ENCODE measurements around the gene QSER1.
"Not testable (repeated sequence)": the region's sequence is repeated elsewhere in the genome, so short reads cannot be mapped to it uniquely, and the experiment has no call there.

The QSER1 gene

DNA sequence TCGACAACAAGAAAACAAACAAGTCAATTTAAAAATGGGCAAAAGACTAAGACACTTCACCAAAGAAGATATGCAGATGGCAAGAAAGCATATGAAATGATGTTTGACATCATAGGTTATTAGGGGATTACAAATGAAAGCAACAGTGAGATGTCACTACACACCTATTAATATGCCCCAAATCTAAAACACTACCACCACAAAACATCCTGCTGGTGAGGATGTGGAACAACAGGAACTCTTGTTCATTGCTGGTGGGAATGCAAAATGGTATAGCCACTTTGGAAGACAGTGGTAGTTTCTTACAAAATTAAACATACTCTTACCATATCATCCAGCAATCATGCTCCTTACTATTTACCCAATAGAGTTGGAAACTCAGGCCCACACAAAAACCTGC lies 33.9 kb upstream of the QSER1 start:
- Histone ChIP-seq H3K9me2 (replicated peaks; ENCODE audit: insufficient read depth, low read length) (no peaks in the 10 kb centered on the region), H3K27ac (ENCODE audit: low read depth, low read length) (no peak overlapping the region), H3K9me3 (ENCODE audit: insufficient read depth, low read length) (no peaks in the 10 kb centered on the region), H3K36me3 (ENCODE audit: low read length) (no peaks in the 10 kb centered on the region), H3K9ac (ENCODE audit: low read length) (no peak overlapping the region), H4K20me1 (ENCODE audit: low read depth, low read length) (no peaks in the 10 kb centered on the region), H3K27me3 (ENCODE audit: low read length) (no peaks in the 10 kb centered on the region), H3F3A (ENCODE audit: insufficient read depth) (no peaks in the 10 kb centered on the region), H2AFZ (ENCODE audit: low read depth, low read length, severe bottlenecking) (no peak overlapping the region), H3K79me2 (ENCODE audit: insufficient read depth, low read length) (no peaks in the 10 kb centered on the region), H3K4me2 (ENCODE audit: low read depth, low read length, poor library complexity, severe bottlenecking) (no peak overlapping the region), H3K4me3 (ENCODE audit: insufficient read depth, low read length, poor library complexity, severe bottlenecking) (no peak overlapping the region)
- TF ChIP-seq CTCF (IDR thresholded peaks at IDR 0.05; ENCODE audit: insufficient read depth, low read length, poor library complexity, severe bottlenecking) (no peak), EZH2phosphoT487 (conservative IDR thresholded peaks at IDR 0.05; ENCODE audit: low read length) (no peak)

DNA sequence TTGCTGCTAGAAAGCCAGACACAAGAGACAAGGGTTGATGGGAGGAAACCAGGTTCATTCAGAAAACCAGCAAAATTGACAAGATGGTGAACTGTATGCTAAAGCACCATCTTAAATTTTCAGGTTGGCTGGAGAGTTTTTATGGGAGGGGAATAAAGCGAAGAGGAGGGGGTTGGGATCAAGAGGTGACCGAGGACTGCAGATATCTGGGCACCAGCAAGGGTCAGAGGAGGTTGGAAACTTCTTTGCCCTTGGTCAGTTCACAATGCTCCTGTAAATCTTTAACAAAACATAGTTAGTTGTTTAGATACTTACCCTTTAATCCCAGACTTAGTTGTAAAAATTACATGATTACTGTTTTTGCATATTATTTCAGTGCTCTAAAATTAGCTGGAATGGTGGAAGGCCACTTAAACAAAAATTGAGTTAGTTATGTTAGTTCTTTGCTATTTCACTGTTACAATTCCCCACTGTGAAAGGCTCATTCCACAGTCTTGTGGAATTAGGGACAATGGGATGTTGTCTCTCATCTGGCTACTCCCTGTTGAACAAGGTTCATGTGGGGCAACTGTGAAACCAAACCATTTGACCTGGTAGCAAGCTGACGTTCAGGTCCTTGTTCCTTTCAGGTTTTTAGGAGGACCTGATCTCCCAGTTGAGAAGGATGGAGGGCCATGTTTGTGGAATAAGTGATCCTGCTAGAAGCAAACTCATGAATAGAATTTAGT lies 30.6 kb upstream of the QSER1 start:
- H3K9me2 ChIP-seq (replicated peaks; ENCODE audit: insufficient read depth, low read length): no peaks in the 10 kb centered on the region
- no peak overlapping the region for H3K9ac ChIP-seq (ENCODE audit: low read length)
- no peaks in the 10 kb centered on the region for H3K36me3 ChIP-seq (ENCODE audit: low read length)
- no peaks in the 10 kb centered on the region for H3K27me3 ChIP-seq (ENCODE audit: low read length)
- no peaks in the 10 kb centered on the region for H3K9me3 ChIP-seq (ENCODE audit: insufficient read depth, low read length)
- no peak for TF ChIP-seq CTCF (IDR thresholded peaks at IDR 0.05; ENCODE audit: insufficient read depth, low read length, poor library complexity, severe bottlenecking)
- no peak for TF ChIP-seq EZH2phosphoT487 (conservative IDR thresholded peaks at IDR 0.05; ENCODE audit: low read length)
- H3K27ac ChIP-seq (ENCODE audit: low read depth, low read length): no peak overlapping the region
- H4K20me1 ChIP-seq (ENCODE audit: low read depth, low read length): no peaks in the 10 kb centered on the region
- no peak overlapping the region for H3K4me2 ChIP-seq (ENCODE audit: low read depth, low read length, poor library complexity, severe bottlenecking)
- H2AFZ ChIP-seq (ENCODE audit: low read depth, low read length, severe bottlenecking): no peak overlapping the region
- H3K4me3 ChIP-seq (ENCODE audit: insufficient read depth, low read length, poor library complexity, severe bottlenecking): no peak overlapping the region
- no peaks in the 10 kb centered on the region for H3K79me2 ChIP-seq (ENCODE audit: insufficient read depth, low read length)
- H3F3A ChIP-seq (ENCODE audit: insufficient read depth): no peaks in the 10 kb centered on the region

DNA sequence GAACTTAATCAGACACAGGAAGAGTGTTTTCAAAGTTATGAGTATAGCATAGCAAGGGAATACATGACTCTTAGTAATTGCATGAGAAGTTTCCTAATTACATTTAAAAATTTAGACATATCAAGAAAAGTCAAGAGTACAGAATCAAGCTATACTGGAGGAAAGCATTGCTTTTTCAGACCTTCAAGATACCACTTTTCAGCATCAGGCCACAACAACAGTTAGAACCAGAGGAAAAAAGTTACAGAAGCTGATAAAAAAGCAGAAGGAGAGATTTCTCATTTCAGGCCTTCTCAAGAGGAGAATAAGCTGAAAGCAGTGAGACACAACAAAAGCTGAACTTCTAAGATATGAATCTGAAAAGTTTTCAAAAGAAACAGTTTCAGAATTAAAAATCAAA lies 28.1 kb upstream of the QSER1 start:
- H3K27me3 ChIP-seq (ENCODE audit: low read length): no peaks in the 10 kb centered on the region
- H2AFZ ChIP-seq (ENCODE audit: low read depth, low read length, severe bottlenecking): no peak overlapping the region

DNA sequence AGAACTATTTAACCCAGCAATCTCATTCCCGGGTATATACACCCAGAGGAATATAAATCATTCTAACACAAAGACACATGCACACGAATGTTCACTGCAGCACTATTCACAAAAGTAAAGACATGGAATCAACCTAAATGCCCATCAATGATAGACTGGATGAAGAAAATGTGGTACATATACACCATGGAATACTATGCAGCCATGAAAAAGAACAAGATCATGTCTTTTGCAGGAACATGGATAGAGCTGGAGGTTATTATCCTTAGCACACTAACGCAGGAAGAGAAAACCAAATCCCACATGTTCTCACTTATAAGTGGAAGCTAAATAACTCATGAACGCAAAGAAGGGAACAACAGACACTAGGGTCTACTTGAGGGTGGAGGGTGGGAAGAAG lies 23.9 kb upstream of the QSER1 start:
- H3K9ac ChIP-seq (ENCODE audit: low read length); H3K9me2 ChIP-seq (replicated peaks; ENCODE audit: insufficient read depth, low read length); H3K79me2 ChIP-seq (ENCODE audit: insufficient read depth, low read length); H3K4me2 ChIP-seq (ENCODE audit: low read depth, low read length, poor library complexity, severe bottlenecking); H2AFZ ChIP-seq (ENCODE audit: low read depth, low read length, severe bottlenecking); H3K9me3 ChIP-seq (ENCODE audit: insufficient read depth, low read length); H3F3A ChIP-seq (ENCODE audit: insufficient read depth); H3K36me3 ChIP-seq (ENCODE audit: low read length); H3K27me3 ChIP-seq (ENCODE audit: low read length); H3K4me3 ChIP-seq (ENCODE audit: insufficient read depth, low read length, poor library complexity, severe bottlenecking); H3K27ac ChIP-seq (ENCODE audit: low read depth, low read length); H4K20me1 ChIP-seq (ENCODE audit: low read depth, low read length): not testable (repeated sequence)

More for the DNA sequence above, 28.1 kb upstream of the QSER1 start:
- H3K9me3 ChIP-seq (ENCODE audit: insufficient read depth, low read length): no peaks in the 10 kb centered on the region
- no peaks in the 10 kb centered on the region for H3F3A ChIP-seq (ENCODE audit: insufficient read depth)
- no peak overlapping the region for H3K27ac ChIP-seq (ENCODE audit: low read depth, low read length)
- H3K79me2 ChIP-seq (ENCODE audit: insufficient read depth, low read length): no peaks in the 10 kb centered on the region
- no peak overlapping the region for H3K4me2 ChIP-seq (ENCODE audit: low read depth, low read length, poor library complexity, severe bottlenecking)
- no peak for TF ChIP-seq CTCF (IDR thresholded peaks at IDR 0.05; ENCODE audit: insufficient read depth, low read length, poor library complexity, severe bottlenecking)
- TF ChIP-seq EZH2phosphoT487 (conservative IDR thresholded peaks at IDR 0.05; ENCODE audit: low read length): no peak
- no peak overlapping the region for H3K4me3 ChIP-seq (ENCODE audit: insufficient read depth, low read length, poor library complexity, severe bottlenecking)
- no peaks in the 10 kb centered on the region for H4K20me1 ChIP-seq (ENCODE audit: low read depth, low read length)
- H3K36me3 ChIP-seq (ENCODE audit: low read length): no peaks in the 10 kb centered on the region
- no peaks in the 10 kb centered on the region for H3K9me2 ChIP-seq (replicated peaks; ENCODE audit: insufficient read depth, low read length)
- H3K9ac ChIP-seq (ENCODE audit: low read length): no peak overlapping the region

All from SU-DHL-6 (cell line).